PC-3 (cell line): ENCODE data around the gene KLHL14.

Source experiments
- CTCF ChIP-seq: fragments of 300-600 bp; sonication (generic); conservative IDR thresholded peaks from 2 replicates; pipeline ENCODE4 v1.5.1; 2017; ENCODE audit warnings: antibody characterized with exemption, low read depth, mild to moderate bottlenecking, low read length
- EZH2 ChIP-seq: fragments of 300-600 bp; sonication (generic); IDR thresholded peaks from one replicate; pipeline ENCODE4 v1.6.1; 2017; ENCODE audit warnings: antibody characterized with exemption, mild to moderate bottlenecking, low read length; ENCODE audit not compliant: unreplicated experiment
- EZH2phosphoT487 ChIP-seq: fragments of 300-600 bp; sonication (generic); IDR thresholded peaks from 2 replicates; pipeline ENCODE4 v1.6.1; 2018; ENCODE audit warnings: mild to moderate bottlenecking, antibody characterized with exemption, low read length, borderline replicate concordance

- TF ChIP-seq CTCF (no peak), EZH2 (no peak), EZH2phosphoT487 (no peak)
Measured at GRCh38 chr18:32734442-32734841, 38.4 kb downstream of the KLHL14 start.
